Natural killer cell (primary cell): ENCODE data around the gene KAT8. TPM values are rescaled to one million over a fixed set of nuclear protein-coding genes. Genes with fewer than 3 reads are reported as not detected.
A peak's percentile ranks its signal among the peaks of the same experiment; 100 is the strongest.

Experiments
- ATAC-seq, 3 donors: fragments of 150-1000 bp in 2 of 3; fragments of 200-7000 bp in 1 of 3; cut with Tn5 transposase; 1 replicate in 1 of 3; 2 replicates in 2 of 3; pipeline ENCODE4 v1.10.0; 2021; ENCODE audit warnings: mild to moderate bottlenecking in 2 of 3, moderate library complexity in 2 of 3
- DNase-seq, 2 donors: peaks; one replicate each; pipeline versions ENCODE4 v3.0.0 to v3.0.0-alpha.2; 2013 to 2021; ENCODE audit warnings: mixed read lengths in 1 of 2
- H3K27ac ChIP-seq: one replicate; pipeline ENCODE4 v1.5.1; 2013; ENCODE audit warnings: mild to moderate bottlenecking, low read length
- H3K27me3 ChIP-seq: one replicate; pipeline ENCODE4 v1.6.1; 2013; ENCODE audit warnings: low read length; ENCODE audit not compliant: control insufficient read depth, insufficient read depth
- H3K36me3 ChIP-seq: one replicate; pipeline ENCODE4 v1.6.1; 2013; ENCODE audit warnings: low read length; ENCODE audit not compliant: control insufficient read depth, insufficient read depth
- H3K4me1 ChIP-seq: one replicate; pipeline ENCODE4 v1.6.1; 2013; ENCODE audit warnings: low read length; ENCODE audit not compliant: control insufficient read depth, insufficient read depth
- H3K4me3 ChIP-seq: one replicate; pipeline ENCODE4 v1.5.1; 2013; ENCODE audit warnings: low read length
- H3K9me3 ChIP-seq: one replicate; pipeline ENCODE4 v1.6.1; 2013; ENCODE audit warnings: low read length; ENCODE audit not compliant: control insufficient read depth, insufficient read depth
- H3K27ac Mint-ChIP-seq, 2 donors: one replicate each; pipeline ENCODE4 v1.8.0; 2022; ENCODE audit warnings: mild to moderate bottlenecking in 2 of 2, mixed read lengths in 2 of 2, moderate library complexity in 1 of 2
- H3K27me3 Mint-ChIP-seq, 2 donors: one replicate each; pipeline ENCODE4 v1.8.0; 2022; ENCODE audit warnings: low read depth in 2 of 2, mixed read lengths in 2 of 2
- H3K36me3 Mint-ChIP-seq: one replicate; pipeline ENCODE4 v1.8.0; 2022; ENCODE audit warnings: mixed read lengths
- H3K4me1 Mint-ChIP-seq, 2 donors: one replicate each; pipeline ENCODE4 v1.8.0; 2022; ENCODE audit warnings: mixed read lengths in 2 of 2
- H3K4me3 Mint-ChIP-seq: one replicate; pipeline ENCODE4 v1.8.0; 2022; ENCODE audit warnings: mild to moderate bottlenecking, moderate library complexity, mixed read lengths
- H3K9me3 Mint-ChIP-seq, 2 donors: one replicate each; pipeline ENCODE4 v1.8.0; 2022; ENCODE audit warnings: mixed read lengths in 2 of 2
- CTCF ChIP-seq: fragments of 200-600 bp; IDR thresholded peaks from one replicate; pipeline ENCODE4 v1.8.0; 2022; ENCODE audit warnings: antibody characterized with exemption
- WGBS: methylation state at CpG from one replicate; pipeline ENCODE4 v1.1.7; 2013; ENCODE audit warnings: missing lambda C conversion rate; ENCODE audit not compliant: insufficient coverage; 5-methylcytosine and 5-hydroxymethylcytosine counted together
- intact Hi-C: fragments of 100-400 bp; cut with micrococcal nuclease; formaldehyde crosslinking; loops from one replicate; pipeline ENCODE4 v1.14.2; 2022
- total RNA-seq, 4 donors: library from RNA; stranded (reverse); fragments of 120-200 nt in 1 of 4; gene quantifications; one replicate each; pipeline versions ENCODE4 v1.2.3 to v1.2.4, GENCODE V29; 2013 to 2022

KAT8 gene
- total RNA-seq, 3 donors from 2014 or later (not counting 1 experiment from before 2014, with no cell fraction given), result 90.6 to 101 (median 93.4) TPM

- WGBS, result 90% methylated on average over 2 of the region's 2 CpGs
- no peak for TF ChIP-seq CTCF
- H3K27ac ChIP-seq, result no peak overlapping the region
- Mint-ChIP-seq H3K36me3 (no peaks in the 10 kb centered on the region), H3K27me3 (no peaks in the 10 kb centered on the region), H3K27ac (no peak overlapping the region), H3K9me3 (no peaks in the 10 kb centered on the region), H3K4me3 (no peak overlapping the region), H3K4me1 (peaks cover 16 to 28% of the 10 kb centered on the region in 2 donors)
- no peaks in the 10 kb centered on the region for H3K27me3 ChIP-seq
- no peak overlapping the region for H3K4me3 ChIP-seq
- intact Hi-C loops, result loop anchor here (5.0 kb wide), 1 partner anchor 58 kb away; the partner anchor contains the start of gene STX4
- no peak for ATAC-seq
- peaks cover 20% of the 10 kb centered on the region for H3K4me1 ChIP-seq
- H3K36me3 ChIP-seq, result peaks cover 21% of the 10 kb centered on the region
- no peak for DNase-seq
- H3K9me3 ChIP-seq, result no peaks in the 10 kb centered on the region
Measured at GRCh38 chr16:31090540-31090939, 26.9 kb upstream of the KAT8 start.

DNA sequence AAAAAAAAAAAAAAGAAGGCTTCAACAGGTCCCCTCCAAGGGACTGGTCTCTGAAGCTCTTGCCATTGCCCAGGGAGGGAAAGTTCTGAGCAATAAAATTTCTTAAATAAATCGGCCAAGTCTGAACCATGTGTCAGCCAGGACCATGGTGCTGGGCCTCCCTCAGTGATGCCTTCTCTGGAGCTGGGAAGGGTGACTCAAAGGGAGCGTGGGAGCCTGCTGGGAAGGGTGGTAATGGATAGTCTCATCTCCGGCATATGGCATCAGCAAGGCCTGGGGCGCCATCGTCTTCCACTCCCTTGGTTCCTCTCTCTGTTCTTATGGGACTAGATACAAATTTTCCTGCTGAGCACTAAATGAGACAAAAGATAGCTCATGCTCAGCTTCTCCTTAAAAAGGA is 25.1 kb upstream of the KAT8 start:
- no peaks in the 10 kb centered on the region for H3K36me3 Mint-ChIP-seq
- no peaks in the 10 kb centered on the region for H3K9me3 Mint-ChIP-seq
- H3K27ac Mint-ChIP-seq, result peak overlapping the region in 1 of 2 donors; percentile 51
- no peak for ATAC-seq
- Histone ChIP-seq H3K36me3 (peaks cover 14% of the 10 kb centered on the region), H3K27ac (no peak overlapping the region), H3K4me3 (no peak overlapping the region), H3K27me3 (no peaks in the 10 kb centered on the region), H3K4me1 (peaks cover 26% of the 10 kb centered on the region), H3K9me3 (no peaks in the 10 kb centered on the region)
- H3K4me1 Mint-ChIP-seq, result peaks cover 22 to 24% of the 10 kb centered on the region in 2 donors
- no peak for DNase-seq
- intact Hi-C loops, result loop anchor here (5.0 kb wide), 1 partner anchor 60 kb away; the partner anchor contains the start of gene STX4
- H3K27me3 Mint-ChIP-seq, result no peaks in the 10 kb centered on the region
- TF ChIP-seq CTCF, result no peak
- H3K4me3 Mint-ChIP-seq, result peak overlapping the region; percentile 35
- 98% methylated on average over 5 of the region's 5 CpGs for WGBS

DNA sequence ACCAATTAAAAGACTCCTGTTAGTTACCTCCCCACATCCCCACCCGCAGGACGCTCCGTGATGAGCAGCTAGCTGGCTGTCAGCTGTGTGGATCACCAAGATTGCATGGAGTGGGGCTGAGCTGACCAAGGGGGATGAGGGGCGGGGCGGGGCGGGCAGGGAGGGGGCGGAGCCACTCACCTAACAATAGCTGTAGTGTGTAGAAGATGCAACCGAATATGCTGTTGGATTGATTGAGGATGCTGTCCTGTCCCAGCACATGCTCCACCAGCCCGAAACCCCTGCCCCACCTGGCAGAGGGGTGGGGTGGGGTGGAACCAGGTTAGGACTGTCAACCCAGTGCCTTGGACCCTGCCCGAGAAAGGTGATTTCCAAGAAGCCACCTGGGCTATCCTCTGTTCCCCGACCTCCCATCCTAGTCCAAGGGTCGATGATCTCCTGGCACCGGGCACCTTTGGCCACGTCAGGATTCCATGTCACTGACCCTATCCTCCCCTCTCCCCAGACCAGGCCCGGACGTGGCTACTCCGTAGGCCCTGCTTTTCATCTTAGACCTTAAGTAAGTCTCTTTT is 24.2 kb upstream of the KAT8 start:
- peak overlapping the region; percentile 40 for H3K4me3 Mint-ChIP-seq
- H3K36me3 Mint-ChIP-seq, result no peaks in the 10 kb centered on the region
- peaks cover 22 to 24% of the 10 kb centered on the region in 2 donors for H3K4me1 Mint-ChIP-seq
- no peak for TF ChIP-seq CTCF
- 78% methylated on average over 15 of the region's 17 CpGs for WGBS
- H3K9me3 Mint-ChIP-seq, result no peaks in the 10 kb centered on the region
- no peaks in the 10 kb centered on the region for H3K27me3 ChIP-seq
- no peaks in the 10 kb centered on the region for H3K27me3 Mint-ChIP-seq
- H3K9me3 ChIP-seq, result no peaks in the 10 kb centered on the region
- no peak overlapping the region for H3K27ac Mint-ChIP-seq
- ATAC-seq (no peak), DNase-seq (no peak)
- peaks cover 26% of the 10 kb centered on the region for H3K4me1 ChIP-seq
- H3K36me3 ChIP-seq, result peaks cover 13% of the 10 kb centered on the region
- H3K4me3 ChIP-seq, result no peak overlapping the region
- H3K27ac ChIP-seq, result no peak overlapping the region
- intact Hi-C loops, result loop anchor here (5.0 kb wide), 1 partner anchor 61 kb away; the partner anchor contains the start of gene STX4

- DNase-seq (no peak), ATAC-seq (peak in 2 of 3 donors; percentile 2 to 4)
- H3K27ac Mint-ChIP-seq, result peak overlapping the region; percentile 84 to 90
- H3K27me3 ChIP-seq, result no peaks in the 10 kb centered on the region
- no peaks in the 10 kb centered on the region for H3K36me3 Mint-ChIP-seq
- H3K9me3 Mint-ChIP-seq, result no peaks in the 10 kb centered on the region
- TF ChIP-seq CTCF, result no peak
- intact Hi-C loops, result loop anchor here (5.0 kb wide), 1 partner anchor 62 kb away; the partner anchor contains the start of gene STX4
- H3K4me1 ChIP-seq, result peaks cover 26% of the 10 kb centered on the region
- H3K4me3 ChIP-seq, result peak overlapping the region; percentile 87
- H3K36me3 ChIP-seq, result peaks cover 12% of the 10 kb centered on the region
- no peak overlapping the region for H3K27ac ChIP-seq
- no peaks in the 10 kb centered on the region for H3K27me3 Mint-ChIP-seq
- H3K4me3 Mint-ChIP-seq, result peak overlapping the region; percentile 87
- H3K9me3 ChIP-seq, result no peaks in the 10 kb centered on the region
- H3K4me1 Mint-ChIP-seq, result peaks cover 22 to 24% of the 10 kb centered on the region in 2 donors
- 3% methylated on average over 20 of the region's 20 CpGs for WGBS
Measured at GRCh38 chr16:31094088-31094423, 23.4 kb upstream of the KAT8 start.
